HEK293T (cell line): ENCODE data around the gene DNAH9.

Experiments used
- ARNT ChIP-seq: fragments of 450-650 bp; IDR thresholded peaks from 2 replicates; pipeline ENCODE4 v1.6.1; 2017; ENCODE audit warnings: mild to moderate bottlenecking
- BHLHE40 ChIP-seq: fragments of 450-650 bp; IDR thresholded peaks from 2 replicates; pipeline ENCODE4 v1.6.1; 2016; ENCODE audit warnings: mild to moderate bottlenecking, moderate library complexity, borderline replicate concordance
- FOXA1 ChIP-seq: fragments of 450-650 bp; IDR thresholded peaks from 2 replicates; pipeline ENCODE4 v1.6.1; 2016; ENCODE audit warnings: mild to moderate bottlenecking
- FOXK2 ChIP-seq: fragments of 450-650 bp; IDR thresholded peaks from 2 replicates; pipeline ENCODE4 v1.6.1; 2016; ENCODE audit warnings: mild to moderate bottlenecking
- FOXM1 ChIP-seq: fragments of 450-650 bp; IDR thresholded peaks from 2 replicates; pipeline ENCODE4 v1.6.1; 2017; ENCODE audit warnings: mild to moderate bottlenecking, borderline replicate concordance
- HDGF ChIP-seq: fragments of 450-650 bp; IDR thresholded peaks from 2 replicates; pipeline ENCODE4 v1.6.1; 2017; ENCODE audit warnings: antibody characterized with exemption, borderline replicate concordance
- LEF1 ChIP-seq: fragments of 450-650 bp; IDR thresholded peaks from 2 replicates; pipeline ENCODE4 v1.6.1; 2017; ENCODE audit warnings: mild to moderate bottlenecking, borderline replicate concordance
- PKNOX1 ChIP-seq: fragments of 450-650 bp; IDR thresholded peaks from 2 replicates; pipeline ENCODE4 v1.6.1; 2016
- SP1 ChIP-seq: fragments of 450-650 bp; IDR thresholded peaks from 2 replicates; pipeline ENCODE4 v1.6.1; 2017
- SUZ12 ChIP-seq: fragments of 450-650 bp; IDR thresholded peaks from 2 replicates; pipeline ENCODE4 v1.6.1; 2016; ENCODE audit warnings: mild to moderate bottlenecking
- TARDBP ChIP-seq: fragments of 450-650 bp; IDR thresholded peaks from 2 replicates; pipeline ENCODE4 v1.6.1; 2016
- ZNF384 ChIP-seq: fragments of 450-650 bp; IDR thresholded peaks from 2 replicates; pipeline ENCODE4 v1.6.1; 2016

GRCh38 chr17:11786711-11787438, 188.6 kb downstream of the DNAH9 start:
- TF ChIP-seq TARDBP, result no peak
- no peak for TF ChIP-seq BHLHE40
- no peak for TF ChIP-seq SP1
- no peak for TF ChIP-seq LEF1
- no peak for TF ChIP-seq HDGF
- no peak for TF ChIP-seq FOXA1
- no peak for TF ChIP-seq FOXM1
- no peak for TF ChIP-seq ZNF384
- no peak for TF ChIP-seq FOXK2
- no peak for TF ChIP-seq PKNOX1
- TF ChIP-seq ARNT, result no peak
- TF ChIP-seq SUZ12, result no peak
